NCI-H2107 treated with DMSO at 0.1 percent for 48 hours (cell line): Measurements from ENCODE around the gene MYOZ2.

Experiments
- DNase-seq: peaks from one replicate; lab custom pipeline; 2025; ENCODE audit not compliant: unreplicated experiment; lab: John Stamatoyannopoulos, UW

The MYOZ2 gene

GRCh38 chr4:119237201-119237600, 101.6 kb downstream of the MYOZ2 start:
- DNase-seq = no peak
